ENCODE data around the gene NTN4.
A peak's percentile ranks its signal among the peaks of the same experiment; 100 is the strongest.

NTN4 gene

GRCh38 chr12:95651681-95652080 is 138.9 kb downstream of the NTN4 start:
- DNase-seq: no peak

GRCh38 chr12:95648990-95649791 is 141.4 kb downstream of the NTN4 start:
- no peak for DNase-seq

GRCh38 chr12:95646781-95647190 is 143.8 kb downstream of the NTN4 start:
- no peak for DNase-seq

- DNase-seq: no peak
Measured at GRCh38 chr12:95643256-95643655, 147.3 kb downstream of the NTN4 start.

GRCh38 chr12:95642583-95642982 is 148.0 kb downstream of the NTN4 start:
- DNase-seq: no peak

- no peak for DNase-seq
Measured at GRCh38 chr12:95641299-95641952, 149.1 kb downstream of the NTN4 start.

- no peak for DNase-seq
Measured at GRCh38 chr12:95640516-95640915, 150.0 kb downstream of the NTN4 start.

- no peak for DNase-seq
Measured at GRCh38 chr12:95637471-95638155, 153.0 kb downstream of the NTN4 start.

- DNase-seq: no peak
Measured at GRCh38 chr12:95637010-95637409, 153.6 kb downstream of the NTN4 start.

GRCh38 chr12:95634622-95635621 is 155.6 kb downstream of the NTN4 start:
- no peak for DNase-seq

- no peak for DNase-seq
Measured at GRCh38 chr12:95633732-95634465, 156.7 kb downstream of the NTN4 start.

GRCh38 chr12:95633049-95633731 is 157.4 kb downstream of the NTN4 start:
- no peak for DNase-seq

- no peak for DNase-seq
Measured at GRCh38 chr12:95630496-95630895, 160.1 kb downstream of the NTN4 start.

GRCh38 chr12:95629392-95629791 is 161.2 kb downstream of the NTN4 start:
- no peak for DNase-seq

GRCh38 chr12:95626854-95627253 is 163.7 kb downstream of the NTN4 start:
- no peak for DNase-seq

- DNase-seq: no peak
Measured at GRCh38 chr12:95625012-95625411, 165.6 kb downstream of the NTN4 start.

GRCh38 chr12:95624589-95624988 is 166.0 kb downstream of the NTN4 start:
- no peak for DNase-seq

GRCh38 chr12:95623554-95624170 is 166.9 kb downstream of the NTN4 start:
- DNase-seq: peak in 1 of 2 donors; percentile 19

GRCh38 chr12:95622879-95623278 is 167.7 kb downstream of the NTN4 start:
- DNase-seq: no peak

GRCh38 chr12:95621725-95622124 is 168.8 kb downstream of the NTN4 start:
- DNase-seq: no peak

- no peak for DNase-seq
Measured at GRCh38 chr12:95620171-95620570, 170.4 kb downstream of the NTN4 start.
